Activated CD4-positive, CD25-positive, alpha-beta regulatory T cell treated with anti-CD3 and anti-CD28 coated beads, Interleukin-2, amount 50 U/mL, for 72 hours (primary cell): Measurements from ENCODE around the gene CIDEA.

ENCODE experiments used
- DNase-seq: peaks from one replicate; pipeline ENCODE4 v3.0.0; 2021

The CIDEA gene

DNA sequence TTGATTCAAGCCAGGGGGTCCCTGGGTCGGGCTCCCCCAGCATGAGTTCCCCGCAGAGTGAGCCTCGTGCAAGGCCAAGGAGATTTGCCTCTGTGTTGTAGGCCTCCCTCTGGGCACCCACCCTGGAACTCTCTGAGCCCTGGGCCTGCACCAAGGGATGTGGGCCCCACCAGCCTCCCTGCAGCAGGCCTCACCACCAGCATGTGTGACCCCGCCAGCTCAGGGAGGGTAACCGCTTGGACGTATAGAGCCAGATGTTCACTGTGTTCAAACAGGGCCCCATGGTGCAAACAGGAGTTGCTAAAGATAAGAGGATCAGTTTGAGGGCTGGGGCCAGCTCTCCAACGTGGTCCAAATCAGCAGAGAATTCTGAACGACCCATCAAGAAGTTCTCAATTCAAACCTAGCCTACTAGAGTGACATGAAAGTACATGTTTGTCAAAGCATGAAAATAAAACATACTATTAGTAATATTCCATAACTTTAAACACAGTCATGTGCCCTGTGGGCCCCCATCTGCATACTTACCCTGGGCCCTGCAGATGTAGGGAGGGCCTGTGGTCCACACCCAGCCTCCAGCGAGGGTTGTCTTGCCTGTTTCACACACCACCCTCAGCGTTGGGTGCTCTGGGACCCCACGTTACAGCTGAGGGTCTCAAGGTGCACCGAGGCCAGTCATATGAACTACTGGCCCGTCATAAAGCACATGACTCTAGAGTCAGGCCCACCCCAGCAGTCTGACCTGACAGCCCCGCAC is 48.4 kb downstream of the CIDEA start:
- no peak for DNase-seq

DNA sequence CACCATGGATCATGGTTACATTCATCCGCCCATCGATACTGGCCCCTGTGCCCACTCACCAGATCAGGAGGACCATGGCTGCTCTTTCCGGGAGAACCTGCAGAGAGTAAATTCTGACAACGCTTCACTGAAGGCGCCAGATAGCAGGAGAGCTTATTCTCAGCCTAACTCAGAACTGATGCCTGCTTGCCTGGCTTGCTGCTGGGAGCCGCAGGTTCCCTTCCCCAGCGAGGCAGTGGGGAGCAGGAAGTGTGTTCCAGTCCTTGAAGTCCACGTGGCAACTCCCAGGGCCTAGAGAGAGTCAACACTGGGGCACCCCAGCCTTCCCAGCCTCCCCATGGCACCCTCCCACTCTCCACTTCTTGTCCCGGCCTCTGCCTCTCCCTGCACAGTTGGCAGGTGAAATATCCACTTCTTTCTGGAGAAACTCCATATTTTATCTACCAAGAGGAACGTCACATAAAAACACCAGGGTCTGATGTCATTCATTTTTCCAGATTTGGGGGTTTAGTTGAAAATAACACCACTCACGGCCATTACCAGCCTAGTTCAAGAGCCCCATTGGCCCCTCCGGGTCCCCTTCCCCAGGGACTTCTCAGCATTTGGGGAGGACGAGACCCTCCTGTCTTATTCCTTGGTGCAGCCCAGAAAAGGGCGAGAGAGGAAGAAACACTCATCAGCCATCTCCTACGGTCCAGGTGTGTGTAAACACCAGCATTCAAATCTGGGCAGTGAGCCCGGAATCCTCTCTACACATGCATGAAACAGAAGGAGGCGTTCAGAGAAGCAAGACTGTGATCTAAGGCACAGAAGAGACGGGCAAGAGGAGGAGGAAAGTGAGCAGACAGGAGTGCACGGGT is 50.4 kb downstream of the CIDEA start:
- no peak for DNase-seq

GRCh38 chr18:12305211-12305610 is 51.0 kb downstream of the CIDEA start:
- DNase-seq, result no peak

GRCh38 chr18:12305930-12306629 is 51.9 kb downstream of the CIDEA start:
- DNase-seq, result no peak

DNA sequence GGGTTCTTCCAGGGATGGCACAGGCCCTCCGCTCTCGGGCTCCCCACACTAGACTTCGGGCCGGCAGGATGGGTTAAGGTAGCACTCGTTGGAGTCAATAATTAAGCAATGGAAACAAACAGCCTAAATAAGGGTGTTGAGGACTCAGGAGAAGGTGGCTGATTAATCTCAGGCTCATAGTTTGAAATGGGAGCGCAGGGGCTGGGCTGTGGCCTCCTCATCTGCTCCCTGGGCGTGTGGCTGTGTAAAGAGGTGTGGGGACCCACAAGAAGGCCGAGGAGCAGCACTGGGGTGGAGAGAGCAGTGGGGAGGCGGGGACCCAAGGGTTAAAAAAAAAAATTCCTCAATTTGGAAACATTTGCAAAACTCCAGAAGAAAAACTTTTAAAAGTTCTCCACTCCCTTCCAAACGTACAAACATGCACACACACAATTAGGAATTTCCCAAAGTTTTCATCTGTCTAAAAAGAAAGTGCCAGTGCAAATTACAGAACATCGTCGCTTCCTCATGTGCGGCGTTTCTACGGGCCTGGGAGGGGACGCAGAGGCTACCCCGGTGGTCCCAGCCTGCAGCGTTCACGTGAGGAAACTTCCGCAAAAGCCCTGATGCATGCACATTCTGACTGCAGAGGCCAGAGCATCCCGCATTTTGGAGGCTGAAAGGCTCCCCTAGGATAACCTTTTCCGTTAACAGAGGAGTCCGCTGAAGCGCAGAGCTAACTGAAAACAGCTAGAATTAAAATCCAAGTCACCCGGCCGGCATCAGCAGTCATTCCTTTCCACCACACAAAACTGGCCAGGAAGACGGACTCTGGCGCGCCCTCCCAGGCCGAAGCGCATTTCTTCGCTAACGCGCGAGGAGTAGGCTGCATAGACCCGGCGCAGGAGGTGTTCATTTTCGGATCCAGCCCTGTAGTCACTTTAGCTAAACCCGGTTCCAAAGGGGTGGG is 52.9 kb downstream of the CIDEA start:
- no peak for DNase-seq

- DNase-seq, result no peak
Observed at GRCh38 chr18:12307701-12308385, 53.7 kb downstream of the CIDEA start, which contains the start of gene TUBB6. TUBB6 (plus strand) TSS chr18:12308241; CDS start chr18:12308293, 52 bp downstream.

GRCh38 chr18:12308386-12309100 is 54.4 kb downstream of the CIDEA start:
- no peak for DNase-seq

- no peak for DNase-seq
Observed at GRCh38 chr18:12309683-12310198, 55.6 kb downstream of the CIDEA start.

DNA sequence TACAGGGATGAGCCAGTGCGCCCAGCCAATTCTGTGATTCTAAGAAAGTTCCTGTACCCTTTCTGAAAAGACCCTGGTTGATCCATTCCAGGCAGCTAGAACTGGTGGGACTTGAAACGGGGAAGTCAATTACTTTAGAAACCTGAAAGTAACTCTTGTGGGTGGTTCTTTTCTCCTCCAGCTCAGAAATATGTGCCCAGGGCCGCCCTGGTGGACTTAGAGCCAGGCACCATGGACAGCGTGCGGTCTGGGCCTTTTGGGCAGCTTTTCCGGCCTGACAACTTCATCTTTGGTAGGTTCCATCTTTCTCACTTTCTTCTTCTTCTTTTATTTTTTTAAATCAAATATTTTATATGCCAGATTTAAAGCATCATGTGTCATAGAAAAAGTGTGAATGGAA is 56.6 kb downstream of the CIDEA start:
- no peak for DNase-seq

DNA sequence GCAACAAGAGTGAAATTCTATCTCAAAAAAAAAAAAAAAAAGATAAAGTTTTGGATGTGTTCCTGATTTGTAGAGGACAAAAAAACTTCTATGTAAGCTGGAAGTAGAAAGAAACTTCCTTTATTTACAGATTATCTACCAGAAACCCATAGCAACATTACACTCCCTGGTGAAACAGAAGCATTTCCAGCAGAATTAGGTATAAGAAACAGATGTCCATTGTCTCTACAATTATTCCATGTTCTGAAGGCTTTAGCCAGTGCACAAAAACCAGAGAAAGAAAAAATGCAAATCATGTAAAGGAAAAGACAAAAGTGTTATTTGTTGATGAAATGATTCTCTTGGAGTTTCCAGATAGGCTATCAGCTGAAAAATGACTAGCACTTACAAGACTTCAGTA is 58.8 kb downstream of the CIDEA start:
- DNase-seq, result no peak

DNA sequence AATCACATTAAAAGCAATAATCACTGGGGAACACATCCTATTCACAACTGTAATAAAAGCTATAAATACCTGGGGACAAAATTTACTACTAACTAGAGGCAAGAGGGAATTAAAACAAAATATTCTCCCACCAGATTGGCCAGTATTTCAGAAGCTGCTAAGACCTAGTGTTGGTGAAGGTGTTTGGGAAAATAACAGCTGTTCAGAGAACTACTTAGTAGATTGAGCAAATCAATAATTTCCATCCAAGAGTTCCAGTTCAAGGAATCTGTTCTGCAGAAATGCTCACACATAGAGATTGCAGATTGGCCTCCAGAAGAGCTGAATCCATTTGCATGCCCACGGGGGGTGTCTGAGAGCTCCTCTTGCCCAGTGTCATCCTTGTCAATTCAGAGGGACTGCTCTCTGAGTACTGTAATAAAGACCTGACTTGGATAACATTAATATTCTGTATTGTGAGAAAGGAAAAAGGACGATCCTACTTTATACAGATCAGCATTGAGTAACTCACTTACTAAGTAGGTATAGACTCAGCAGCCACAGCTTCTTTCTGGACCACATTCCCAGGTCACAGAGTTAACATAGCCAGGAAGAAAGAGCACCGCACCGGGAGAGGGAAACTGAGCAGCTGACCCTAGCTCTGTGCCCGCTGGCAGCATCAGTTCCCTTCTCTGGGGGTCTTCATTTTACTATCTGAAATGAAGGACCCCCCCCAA is 59.5 kb downstream of the CIDEA start:
- DNase-seq, result no peak

GRCh38 chr18:12314591-12315305 is 60.6 kb downstream of the CIDEA start:
- no peak for DNase-seq

- DNase-seq, result no peak
Observed at GRCh38 chr18:12315490-12315889, 61.3 kb downstream of the CIDEA start.

GRCh38 chr18:12315911-12316310 is 61.8 kb downstream of the CIDEA start:
- DNase-seq, result no peak

- no peak for DNase-seq
Observed at GRCh38 chr18:12317664-12318333, 63.6 kb downstream of the CIDEA start.

DNA sequence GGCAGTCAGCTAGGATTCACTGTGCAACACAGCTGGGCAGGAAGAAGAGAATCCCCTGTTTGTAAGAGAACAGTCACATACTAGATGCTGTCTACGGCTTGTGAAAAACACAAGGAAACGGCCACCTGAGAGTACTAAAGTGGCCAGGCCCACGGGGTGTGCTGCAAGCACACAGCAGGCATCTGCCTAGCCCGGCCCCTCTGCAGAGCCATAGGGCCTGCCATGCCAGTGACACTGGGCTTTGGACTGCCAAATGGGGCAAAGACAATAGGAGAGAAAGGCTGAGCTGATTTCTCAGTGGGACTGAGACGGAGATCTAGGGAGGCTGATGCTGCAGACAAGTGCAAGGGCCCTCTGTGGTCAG is 64.2 kb downstream of the CIDEA start:
- no peak for DNase-seq

DNA sequence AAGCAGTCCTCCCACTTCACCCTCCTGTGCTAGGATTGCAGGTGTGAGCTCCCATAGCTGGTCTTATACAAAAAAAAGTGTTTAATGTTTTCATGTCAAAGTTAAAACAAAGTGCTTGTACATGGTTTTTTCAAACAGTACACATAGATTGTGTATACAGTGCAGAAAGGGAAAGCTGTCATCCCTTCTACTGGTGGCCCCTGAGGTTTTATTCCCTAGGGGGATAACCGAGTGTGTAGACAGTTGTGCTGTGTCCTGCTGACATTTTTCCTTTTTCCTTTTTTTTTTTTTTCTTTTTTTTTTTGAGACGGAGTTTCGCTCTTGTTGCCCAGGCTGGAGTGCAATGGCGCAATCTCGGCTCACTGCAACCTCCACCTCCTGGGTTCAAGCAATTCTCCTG is 64.7 kb downstream of the CIDEA start:
- DNase-seq, result no peak

GRCh38 chr18:12321333-12321732 is 67.2 kb downstream of the CIDEA start:
- no peak for DNase-seq
